HL-60 (cell line): Measurements from ENCODE around the gene CFAP46.

ENCODE experiments used
- DNase-seq, 2 experiments: peaks; one replicate each; pipeline ENCODE4 v3.0.0-alpha.2; 2010 to 2020; ENCODE audit warnings: low read depth in 1 of 2, low spot score in 1 of 2
- H3K27ac ChIP-seq: fragments of 250-450 bp; sonication (Bioruptor Pico); replicated peaks from 2 replicates; pipeline ENCODE4 v1.5.1; 2020; ENCODE audit warnings: mild to moderate bottlenecking, moderate library complexity
- H3K27me3 ChIP-seq: fragments of 250-450 bp; sonication (Bioruptor Pico); 2 replicates; pipeline ENCODE4 v1.5.1; 2021; ENCODE audit warnings: mild to moderate bottlenecking, moderate library complexity; ENCODE audit not compliant: insufficient read depth, poor library complexity, severe bottlenecking
- H3K4me3 ChIP-seq: replicated peaks from 2 replicates; pipeline ENCODE4 v1.5.1; 2011; ENCODE audit warnings: mild to moderate bottlenecking, control low read depth, low read length; ENCODE audit not compliant: insufficient read depth
- CTCF ChIP-seq: IDR thresholded peaks from one replicate; pipeline ENCODE4 v1.5.1; 2011; ENCODE audit warnings: low read length, control low read depth, inconsistent platforms; ENCODE audit not compliant: insufficient read depth
- GABPA ChIP-seq: IDR thresholded peaks from 2 replicates; pipeline ENCODE4 v1.6.1; 2012; ENCODE audit warnings: low read depth
- POLR2AphosphoS5 ChIP-seq: IDR thresholded peaks from 2 replicates; pipeline ENCODE4 v1.6.1; 2012; ENCODE audit warnings: low read depth
- REST ChIP-seq: IDR thresholded peaks from 2 replicates; pipeline ENCODE4 v1.6.1; 2012; ENCODE audit warnings: low read depth; ENCODE audit not compliant: insufficient replicate concordance
- SPI1 ChIP-seq: IDR thresholded peaks from 2 replicates; pipeline ENCODE4 v1.6.1; 2012; ENCODE audit warnings: low read depth, mild to moderate bottlenecking, borderline replicate concordance

CFAP46 gene

GRCh38 chr10:132870426-132870825 is 71.9 kb downstream of the CFAP46 start:
- no peak overlapping the region for H3K4me3 ChIP-seq
- TF ChIP-seq REST (no peak), GABPA (no peak), POLR2AphosphoS5 (no peak), CTCF (no peak), SPI1 (no peak)
- no peak for DNase-seq
- H3K27me3 ChIP-seq = no peaks in the 10 kb centered on the region
- no peak overlapping the region for H3K27ac ChIP-seq

GRCh38 chr10:132869621-132870020 is 72.7 kb downstream of the CFAP46 start:
- no peak overlapping the region for H3K4me3 ChIP-seq
- DNase-seq = no peak
- H3K27ac ChIP-seq = no peak overlapping the region
- H3K27me3 ChIP-seq = no peaks in the 10 kb centered on the region
- TF ChIP-seq SPI1 (no peak), POLR2AphosphoS5 (no peak), REST (no peak), CTCF (no peak), GABPA (no peak)

- no peaks in the 10 kb centered on the region for H3K27me3 ChIP-seq
- H3K4me3 ChIP-seq = no peak overlapping the region
- DNase-seq = no peak
- TF ChIP-seq GABPA (no peak), SPI1 (no peak), CTCF (no peak), REST (no peak), POLR2AphosphoS5 (no peak)
- H3K27ac ChIP-seq = no peak overlapping the region
Observed at GRCh38 chr10:132868995-132869394, 73.4 kb downstream of the CFAP46 start.
